GM12875 (cell line): ENCODE data around the gene PTPRM.

Experiments
- H3K4me3 ChIP-seq: one replicate; pipeline ENCODE4 v1.5.1; 2011; ENCODE audit warnings: low read depth, low read length, control low read depth
- TF ChIP-seq, protein P1 (sequence below): IDR thresholded peaks from 2 replicates; pipeline ENCODE4 v1.5.1; 2011; ENCODE audit warnings: low read depth, mild to moderate bottlenecking, control low read depth, inconsistent platforms, low read length, moderate library complexity, borderline replicate concordance; ENCODE audit not compliant: insufficient read depth

The PTPRM gene

DNA sequence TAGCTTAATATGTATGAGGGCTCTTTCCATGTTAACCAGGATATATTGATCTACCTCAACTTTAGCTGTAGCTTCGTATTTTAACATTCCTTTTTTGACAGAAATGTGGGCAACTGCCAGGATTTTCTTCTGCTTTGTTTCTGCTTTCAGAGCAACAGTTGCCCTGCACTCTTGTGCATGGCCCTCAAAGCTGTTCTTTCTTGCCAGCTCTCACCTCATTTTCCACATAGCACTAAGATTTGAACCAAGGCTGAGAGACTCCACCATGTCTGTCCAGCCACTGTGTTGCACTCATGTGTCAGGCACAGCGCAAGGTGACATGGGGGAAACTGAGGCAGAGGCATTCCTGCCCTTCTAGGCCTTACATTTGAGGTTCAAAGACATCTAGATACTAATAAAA lies 619.3 kb downstream of the PTPRM start:
- H3K4me3 ChIP-seq = no peak overlapping the region
- TF ChIP-seq, protein P1, sequence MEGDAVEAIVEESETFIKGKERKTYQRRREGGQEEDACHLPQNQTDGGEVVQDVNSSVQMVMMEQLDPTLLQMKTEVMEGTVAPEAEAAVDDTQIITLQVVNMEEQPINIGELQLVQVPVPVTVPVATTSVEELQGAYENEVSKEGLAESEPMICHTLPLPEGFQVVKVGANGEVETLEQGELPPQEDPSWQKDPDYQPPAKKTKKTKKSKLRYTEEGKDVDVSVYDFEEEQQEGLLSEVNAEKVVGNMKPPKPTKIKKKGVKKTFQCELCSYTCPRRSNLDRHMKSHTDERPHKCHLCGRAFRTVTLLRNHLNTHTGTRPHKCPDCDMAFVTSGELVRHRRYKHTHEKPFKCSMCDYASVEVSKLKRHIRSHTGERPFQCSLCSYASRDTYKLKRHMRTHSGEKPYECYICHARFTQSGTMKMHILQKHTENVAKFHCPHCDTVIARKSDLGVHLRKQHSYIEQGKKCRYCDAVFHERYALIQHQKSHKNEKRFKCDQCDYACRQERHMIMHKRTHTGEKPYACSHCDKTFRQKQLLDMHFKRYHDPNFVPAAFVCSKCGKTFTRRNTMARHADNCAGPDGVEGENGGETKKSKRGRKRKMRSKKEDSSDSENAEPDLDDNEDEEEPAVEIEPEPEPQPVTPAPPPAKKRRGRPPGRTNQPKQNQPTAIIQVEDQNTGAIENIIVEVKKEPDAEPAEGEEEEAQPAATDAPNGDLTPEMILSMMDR = no peak

DNA sequence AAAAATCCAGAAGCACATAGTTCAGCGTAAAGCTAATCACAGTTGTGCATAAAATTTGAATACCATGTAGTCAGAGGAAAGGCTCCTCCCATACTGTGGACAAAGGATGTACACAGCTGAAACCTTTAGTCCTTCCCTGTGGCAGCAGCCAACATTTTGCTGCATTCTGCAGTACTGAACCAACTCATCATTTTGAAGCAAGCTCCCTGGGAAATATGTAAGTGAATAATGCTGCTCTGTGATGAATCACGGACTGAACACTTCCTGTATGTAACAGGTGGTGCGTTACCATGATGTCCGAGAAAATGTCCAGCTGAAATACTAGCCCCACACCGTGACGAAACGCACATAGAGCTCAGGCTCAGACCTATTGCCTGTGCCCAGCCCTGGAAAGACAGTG lies 621.1 kb downstream of the PTPRM start:
- TF ChIP-seq, protein P1 = no peak

DNA sequence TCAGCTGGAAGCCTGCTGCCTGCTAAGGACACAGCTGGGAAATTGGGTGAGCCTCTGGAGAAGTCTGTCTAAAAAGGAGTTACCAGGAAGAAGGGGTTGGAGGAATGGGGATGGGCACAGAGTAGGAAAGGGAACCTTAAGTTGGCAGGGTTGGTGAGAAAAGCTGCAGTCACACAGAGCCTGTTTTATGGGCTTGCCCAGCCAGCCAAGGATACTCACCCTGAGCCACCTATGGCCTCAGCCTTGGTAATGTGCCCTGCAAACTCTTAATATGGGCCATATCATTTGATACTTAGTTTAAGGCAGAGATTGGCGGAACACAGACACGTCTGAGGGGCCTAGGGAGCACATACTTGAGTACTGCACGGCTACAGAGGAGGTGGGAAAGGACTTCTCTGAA lies 623.9 kb downstream of the PTPRM start:
- TF ChIP-seq, protein P1 = no peak
- no peak overlapping the region for H3K4me3 ChIP-seq

More for the DNA sequence above, 621.1 kb downstream of the PTPRM start:
- no peak overlapping the region for H3K4me3 ChIP-seq

DNA sequence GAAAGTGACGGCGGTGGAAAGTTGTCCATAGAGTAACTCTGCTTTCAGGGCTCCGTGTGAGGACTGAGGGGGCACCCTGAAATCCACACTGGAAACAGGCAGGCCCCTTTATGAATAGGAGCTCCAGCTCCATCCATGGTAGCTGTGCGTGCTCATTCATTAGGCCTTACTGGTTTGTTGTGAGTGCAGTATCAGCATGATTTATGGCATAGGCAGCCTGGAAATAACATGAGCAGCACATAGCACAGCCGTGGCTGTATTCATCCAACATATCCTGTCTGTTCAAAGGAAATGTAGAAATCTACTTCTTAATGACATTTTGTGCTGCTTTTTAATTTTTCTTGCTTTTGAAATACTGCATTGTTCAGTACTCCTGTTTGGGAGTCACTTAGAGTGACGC lies 627.3 kb downstream of the PTPRM start:
- TF ChIP-seq, protein P1 = no peak
- H3K4me3 ChIP-seq = no peak overlapping the region

DNA sequence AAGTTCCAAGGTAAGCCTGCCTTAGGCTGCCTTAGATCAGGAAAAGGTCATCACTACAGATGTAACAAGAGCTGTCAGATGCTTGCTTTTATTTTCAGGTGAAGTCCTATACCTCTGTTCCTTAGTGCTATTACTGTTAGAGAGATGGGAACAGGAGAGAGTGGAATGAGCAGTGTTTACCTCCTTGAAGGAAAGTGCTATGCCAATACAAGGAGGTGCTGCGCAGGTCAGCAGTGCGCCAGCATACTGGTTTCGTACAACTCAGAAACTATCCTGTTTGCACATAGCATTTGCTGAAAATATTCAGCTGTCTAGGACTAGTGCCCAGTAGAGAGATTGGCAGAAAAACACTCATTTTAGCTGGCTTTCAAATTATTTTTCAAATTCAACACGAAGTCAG lies 629.1 kb downstream of the PTPRM start:
- no peak overlapping the region for H3K4me3 ChIP-seq
- TF ChIP-seq, protein P1 = no peak

DNA sequence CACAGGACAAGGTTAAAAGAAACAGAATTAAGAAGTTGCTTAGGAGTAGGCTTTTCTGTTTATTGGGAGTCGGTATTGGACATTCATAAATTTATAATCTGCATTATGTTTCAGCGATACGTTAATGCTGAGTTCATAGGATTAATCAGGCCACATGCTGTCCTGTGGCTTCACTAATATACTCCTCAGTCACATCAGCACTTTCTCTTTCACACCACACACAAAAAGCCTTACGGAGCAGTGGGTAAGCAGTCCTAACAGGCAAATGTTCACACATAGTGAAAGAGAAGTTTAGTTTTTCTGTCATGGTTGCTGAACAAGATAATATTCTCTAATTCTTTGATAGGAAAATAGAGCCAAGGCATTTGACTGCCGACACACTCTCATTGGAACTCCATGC lies 630.4 kb downstream of the PTPRM start:
- no peak overlapping the region for H3K4me3 ChIP-seq
- TF ChIP-seq, protein P1 = no peak

DNA sequence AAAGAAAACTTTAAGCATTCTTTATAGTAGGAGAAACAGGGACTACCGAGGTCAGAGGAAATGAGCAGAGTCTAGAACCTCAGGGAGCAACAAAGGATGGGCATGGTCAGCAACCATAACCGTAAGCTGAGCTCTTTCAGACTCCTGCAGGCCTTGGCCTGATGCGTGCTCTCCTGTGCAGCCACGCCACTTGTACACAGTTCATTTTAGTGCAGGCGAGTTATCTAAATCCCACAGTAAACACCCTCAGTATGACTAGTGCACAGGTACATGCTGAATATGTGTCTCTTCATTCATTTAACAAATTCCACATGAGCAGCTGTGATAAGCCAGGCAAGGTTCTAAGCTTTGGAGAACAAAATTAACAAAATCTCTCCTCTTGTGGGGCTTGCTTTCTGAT lies 640.9 kb downstream of the PTPRM start:
- H3K4me3 ChIP-seq = no peak overlapping the region
- TF ChIP-seq, protein P1 = no peak
